HG03064 (cell line): ENCODE results near the gene CEACAM20.
"Not testable (repeated sequence)": the region's sequence is repeated elsewhere in the genome, so short reads cannot be mapped to it uniquely, and the experiment has no call there.

Source experiments
- ATAC-seq: cut with Tn5 transposase; IDR thresholded peaks from one replicate; pipeline ENCODE4 v1.9.1; 2021; ENCODE audit warnings: low read depth; ENCODE audit not compliant: unreplicated experiment

CEACAM20 gene

GRCh38 chr19:44529536-44529935 lies at the start of gene CEACAM20:
CEACAM20 (minus strand) TSS chr19:44529675; CDS start chr19:44529509, 166 bp downstream.
- ATAC-seq, result no peak

- no peak for ATAC-seq
Observed at GRCh38 chr19:44577566-44577874, 48.0 kb upstream of the CEACAM20 start.

GRCh38 chr19:44576843-44577565 lies 47.5 kb upstream of the CEACAM20 start:
- ATAC-seq, result no peak

GRCh38 chr19:44575116-44575700 lies 45.7 kb upstream of the CEACAM20 start:
- ATAC-seq, result no peak

- ATAC-seq, result no peak
Observed at GRCh38 chr19:44574186-44574950, 44.9 kb upstream of the CEACAM20 start.

GRCh38 chr19:44573627-44574026 lies 44.2 kb upstream of the CEACAM20 start:
- no peak for ATAC-seq

GRCh38 chr19:44573183-44573582 lies 43.7 kb upstream of the CEACAM20 start:
- no peak for ATAC-seq

- no peak for ATAC-seq
Observed at GRCh38 chr19:44572581-44572900, 43.1 kb upstream of the CEACAM20 start.

GRCh38 chr19:44571830-44572580 lies 42.5 kb upstream of the CEACAM20 start:
- no peak for ATAC-seq

GRCh38 chr19:44570984-44571684 lies 41.7 kb upstream of the CEACAM20 start:
- ATAC-seq, result no peak

- no peak for ATAC-seq
Observed at GRCh38 chr19:44570603-44570983, 41.1 kb upstream of the CEACAM20 start.

- ATAC-seq, result no peak
Observed at GRCh38 chr19:44567745-44568144, 38.3 kb upstream of the CEACAM20 start.

- ATAC-seq, result no peak
Observed at GRCh38 chr19:44566984-44567383, 37.5 kb upstream of the CEACAM20 start.

GRCh38 chr19:44563086-44563655 lies 33.7 kb upstream of the CEACAM20 start:
- not testable (repeated sequence) for ATAC-seq

- ATAC-seq, result no peak
Observed at GRCh38 chr19:44557933-44558332, 28.5 kb upstream of the CEACAM20 start.

- ATAC-seq, result no peak
Observed at GRCh38 chr19:44554641-44555246, 25.3 kb upstream of the CEACAM20 start.

GRCh38 chr19:44553478-44554171 lies 24.1 kb upstream of the CEACAM20 start:
- no peak for ATAC-seq

GRCh38 chr19:44552324-44552723 lies 22.8 kb upstream of the CEACAM20 start:
- ATAC-seq, result no peak

GRCh38 chr19:44551850-44552249 lies 22.4 kb upstream of the CEACAM20 start:
- no peak for ATAC-seq
